ENCODE data around the gene DHRSX. TPM values are rescaled to one million over a fixed set of nuclear protein-coding genes. Genes with fewer than 3 reads are reported as not detected.
A peak's percentile ranks its signal among the peaks of the same experiment; 100 is the strongest.

Gene DHRSX
- total RNA-seq, 6 donors from 2014 or later, result 18.2 to 34.8 (median 21.2) TPM

DNA sequence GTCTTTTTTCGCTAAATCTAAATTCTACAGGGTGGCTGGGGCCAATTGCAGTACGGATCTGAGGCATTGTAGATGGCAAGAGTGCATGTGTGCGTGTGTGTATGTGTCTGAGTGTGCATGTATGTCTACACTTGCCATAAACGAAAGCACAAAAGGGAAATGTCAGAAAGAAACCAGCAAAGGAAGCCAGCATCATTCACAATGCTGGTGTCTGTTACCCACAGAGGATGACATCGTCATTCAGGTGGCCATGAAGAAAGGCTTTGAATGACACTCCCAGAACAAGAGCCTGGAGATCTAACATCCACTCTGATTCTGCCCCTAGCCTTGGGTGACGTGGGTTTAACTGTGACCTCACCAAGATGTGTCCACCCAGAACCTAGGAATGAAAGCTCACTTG lies 124.6 kb downstream of the DHRSX start:
- no peak for ATAC-seq (ENCODE audit: low FRiP score in 2 of 2)
- DNase-seq, result no peak
- no peaks in the 10 kb centered on the region for H3K36me3 ChIP-seq
- no peak overlapping the region for H3K27ac ChIP-seq
- H3K4me1 ChIP-seq, result no peaks in the 10 kb centered on the region
- no peak overlapping the region for H3K4me3 ChIP-seq
- H3K9me3 ChIP-seq, result no peaks in the 10 kb centered on the region
- no peaks in the 10 kb centered on the region for H3K27me3 ChIP-seq
- no peak for TF ChIP-seq POLR2A (IDR thresholded peaks at IDR 0.05)
- TF ChIP-seq, protein P1, sequence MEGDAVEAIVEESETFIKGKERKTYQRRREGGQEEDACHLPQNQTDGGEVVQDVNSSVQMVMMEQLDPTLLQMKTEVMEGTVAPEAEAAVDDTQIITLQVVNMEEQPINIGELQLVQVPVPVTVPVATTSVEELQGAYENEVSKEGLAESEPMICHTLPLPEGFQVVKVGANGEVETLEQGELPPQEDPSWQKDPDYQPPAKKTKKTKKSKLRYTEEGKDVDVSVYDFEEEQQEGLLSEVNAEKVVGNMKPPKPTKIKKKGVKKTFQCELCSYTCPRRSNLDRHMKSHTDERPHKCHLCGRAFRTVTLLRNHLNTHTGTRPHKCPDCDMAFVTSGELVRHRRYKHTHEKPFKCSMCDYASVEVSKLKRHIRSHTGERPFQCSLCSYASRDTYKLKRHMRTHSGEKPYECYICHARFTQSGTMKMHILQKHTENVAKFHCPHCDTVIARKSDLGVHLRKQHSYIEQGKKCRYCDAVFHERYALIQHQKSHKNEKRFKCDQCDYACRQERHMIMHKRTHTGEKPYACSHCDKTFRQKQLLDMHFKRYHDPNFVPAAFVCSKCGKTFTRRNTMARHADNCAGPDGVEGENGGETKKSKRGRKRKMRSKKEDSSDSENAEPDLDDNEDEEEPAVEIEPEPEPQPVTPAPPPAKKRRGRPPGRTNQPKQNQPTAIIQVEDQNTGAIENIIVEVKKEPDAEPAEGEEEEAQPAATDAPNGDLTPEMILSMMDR (IDR thresholded peaks at IDR 0.05), result no peak
- TF ChIP-seq POLR2AphosphoS5 (IDR thresholded peaks at IDR 0.05), result no peak
- no peak for TF ChIP-seq EP300 (IDR thresholded peaks at IDR 0.05)
- WGBS, 2 donors, result 87 to 90% methylated on average over 6 of the region's 6 CpGs

DNA sequence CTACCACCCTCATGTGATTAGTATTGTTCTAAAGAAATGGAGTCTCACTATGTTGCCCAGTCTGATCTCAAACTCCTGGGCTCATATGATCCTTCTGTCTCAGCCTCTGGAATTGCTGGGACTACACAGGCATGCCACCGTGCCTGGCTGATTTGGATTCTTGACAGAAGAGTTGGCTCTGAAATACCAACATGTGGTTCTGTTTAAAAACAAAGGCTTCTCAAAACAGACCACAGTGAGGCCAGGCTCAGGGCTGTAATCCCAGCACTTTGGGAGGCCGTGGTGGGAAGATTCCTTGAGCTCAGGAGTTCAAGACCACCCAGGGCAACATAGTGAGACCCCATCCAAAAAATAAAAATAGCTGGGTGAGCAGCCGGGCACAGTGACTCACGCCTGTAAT lies 126.7 kb downstream of the DHRSX start:
- TF ChIP-seq POLR2A (IDR thresholded peaks at IDR 0.05) (no peak), POLR2AphosphoS5 (IDR thresholded peaks at IDR 0.05) (no peak), EP300 (IDR thresholded peaks at IDR 0.05) (no peak)
- TF ChIP-seq, protein P1 (IDR thresholded peaks at IDR 0.05), result no peak
- no peak overlapping the region for H3K4me3 ChIP-seq
- no peaks in the 10 kb centered on the region for H3K4me1 ChIP-seq
- no peaks in the 10 kb centered on the region for H3K27me3 ChIP-seq
- no peak overlapping the region for H3K27ac ChIP-seq
- ATAC-seq (ENCODE audit: low FRiP score in 2 of 2), result no peak
- no peak for DNase-seq
- no peaks in the 10 kb centered on the region for H3K9me3 ChIP-seq
- 88 to 90% methylated on average over 2 to 4 of the region's 4 CpGs for WGBS, 2 donors
- no peaks in the 10 kb centered on the region for H3K36me3 ChIP-seq

DNA sequence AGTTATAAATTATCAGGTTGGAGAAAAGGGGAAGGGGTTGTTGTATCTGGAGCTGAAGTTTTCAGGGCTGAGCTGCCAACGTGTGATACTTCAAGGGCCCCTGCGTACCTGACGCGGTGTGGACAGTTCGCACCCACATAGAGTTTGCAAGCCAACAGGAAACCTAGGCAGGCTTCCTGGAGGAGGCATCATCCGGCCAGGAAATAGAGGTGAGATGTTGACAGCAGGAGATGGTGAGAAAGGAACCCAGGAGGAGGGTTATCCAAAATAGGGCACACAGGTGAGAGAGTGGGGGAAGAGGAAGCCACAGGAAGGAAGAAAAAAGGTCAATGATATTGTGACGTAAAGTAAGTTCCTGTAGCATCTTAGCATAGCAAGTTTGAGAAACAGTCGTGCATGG lies 127.2 kb downstream of the DHRSX start:
- DNase-seq (no peak), ATAC-seq (ENCODE audit: low FRiP score in 2 of 2) (no peak)
- H3K4me3 ChIP-seq, result no peak overlapping the region
- TF ChIP-seq, protein P1 (IDR thresholded peaks at IDR 0.05), result no peak
- TF ChIP-seq POLR2A (IDR thresholded peaks at IDR 0.05) (no peak), EP300 (IDR thresholded peaks at IDR 0.05) (no peak), POLR2AphosphoS5 (IDR thresholded peaks at IDR 0.05) (no peak)
- H3K4me1 ChIP-seq, result no peaks in the 10 kb centered on the region
- no peaks in the 10 kb centered on the region for H3K27me3 ChIP-seq
- no peak overlapping the region for H3K27ac ChIP-seq
- 79 to 91% methylated on average over 8 of the region's 8 CpGs for WGBS, 2 donors
- H3K9me3 ChIP-seq, result no peaks in the 10 kb centered on the region
- no peaks in the 10 kb centered on the region for H3K36me3 ChIP-seq

DNA sequence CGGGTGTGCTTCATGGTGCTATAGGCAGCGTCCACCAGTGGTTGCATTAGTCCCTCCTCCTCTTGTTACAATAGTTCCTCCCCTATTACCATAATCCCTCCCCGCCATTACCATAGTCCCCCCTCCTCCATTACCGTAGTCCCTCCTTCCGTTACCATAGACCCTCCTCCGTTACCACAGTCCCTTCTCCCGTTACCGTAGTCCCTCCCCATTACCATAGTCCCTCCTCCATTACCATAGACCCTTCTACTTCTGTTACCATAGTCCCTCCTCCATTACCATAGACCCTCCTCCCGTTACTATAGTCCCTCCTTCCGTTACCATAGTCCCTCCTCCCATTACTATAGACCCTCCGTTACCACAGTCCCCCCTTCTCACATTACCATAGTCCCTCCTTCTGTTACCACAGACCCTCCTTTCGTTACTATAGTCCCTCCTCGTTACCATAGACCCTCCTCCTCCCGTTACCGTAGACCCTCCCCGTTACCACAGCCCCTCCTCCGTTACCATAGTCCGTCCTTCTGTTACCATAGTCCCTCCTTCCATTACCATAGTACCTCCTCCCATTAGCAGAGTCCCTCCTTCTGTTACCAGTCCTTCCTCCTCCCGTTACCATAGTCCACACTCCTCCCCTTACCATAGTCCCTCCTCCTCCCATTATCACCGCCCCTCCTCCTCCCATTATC lies 129.6 kb downstream of the DHRSX start:
- H3K4me1 ChIP-seq, result no peaks in the 10 kb centered on the region
- ATAC-seq (ENCODE audit: low FRiP score in 2 of 2) (peak in 1 of 2 donors; percentile 59), DNase-seq (no peak)
- H3K27me3 ChIP-seq, result no peaks in the 10 kb centered on the region
- no peaks in the 10 kb centered on the region for H3K9me3 ChIP-seq
- H3K27ac ChIP-seq, result no peak overlapping the region
- WGBS, 2 donors, result 89 to 91% methylated on average over 19 to 20 of the region's 20 CpGs
- no peaks in the 10 kb centered on the region for H3K36me3 ChIP-seq
- TF ChIP-seq EP300 (IDR thresholded peaks at IDR 0.05), result no peak
- no peak for TF ChIP-seq POLR2A (IDR thresholded peaks at IDR 0.05)
- TF ChIP-seq, protein P1 (IDR thresholded peaks at IDR 0.05), result no peak
- no peak for TF ChIP-seq POLR2AphosphoS5 (IDR thresholded peaks at IDR 0.05)
- H3K4me3 ChIP-seq, result no peak overlapping the region

DNA sequence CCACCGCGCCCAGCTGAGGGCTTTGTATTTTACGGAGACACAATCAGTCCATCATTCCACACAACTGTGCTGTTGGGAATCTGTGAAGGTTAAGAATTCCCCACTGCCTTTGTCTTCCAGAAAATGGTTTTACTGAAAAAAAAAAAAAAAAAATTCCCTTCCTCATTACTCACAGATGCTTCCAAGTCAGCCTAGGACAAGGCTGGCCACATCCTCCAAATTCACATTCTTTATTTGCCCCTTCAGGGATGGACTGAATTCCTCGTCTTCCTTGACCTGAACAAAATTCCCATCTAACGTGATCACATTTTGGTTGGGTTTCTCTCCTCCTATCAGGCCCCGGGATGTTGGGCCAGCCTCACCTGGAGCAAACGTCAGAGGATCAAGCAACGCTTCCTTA lies 130.3 kb downstream of the DHRSX start:
- Histone ChIP-seq H3K27me3 (no peaks in the 10 kb centered on the region), H3K9me3 (no peaks in the 10 kb centered on the region), H3K4me3 (no peak overlapping the region), H3K4me1 (no peaks in the 10 kb centered on the region), H3K36me3 (no peaks in the 10 kb centered on the region), H3K27ac (no peak overlapping the region)
- ATAC-seq (ENCODE audit: low FRiP score in 2 of 2) (no peak), DNase-seq (no peak)
- WGBS, 2 donors, result 93% methylated on average over 8 of the region's 8 CpGs
- TF ChIP-seq POLR2A (IDR thresholded peaks at IDR 0.05) (no peak), POLR2AphosphoS5 (IDR thresholded peaks at IDR 0.05) (no peak), EP300 (IDR thresholded peaks at IDR 0.05) (no peak)
- TF ChIP-seq, protein P1 (IDR thresholded peaks at IDR 0.05), result no peak

Measured in upper lobe of left lung (tissue), 6 donors.